ENCODE data around the gene MAP3K7. TPM values are rescaled to one million over a fixed set of nuclear protein-coding genes. Genes with fewer than 3 reads are reported as not detected.
A peak's percentile ranks its signal among the peaks of the same experiment; 100 is the strongest.

MAP3K7 gene
- total and polyA plus RNA-seq, 2 of the 13 experiments (the other 11 are each of a cell fraction or from before 2014, with no cell fraction given) = 24.1 to 24.4 TPM

GRCh38 chr6:90516074-90516660, 70.7 kb downstream of the MAP3K7 start (continued):
- no peak for TF ChIP-seq ZNF569 (CRISPR knock-in tag; IDR thresholded peaks at IDR 0.05; ENCODE audit: borderline replicate concordance)
- TF ChIP-seq KLF12 (CRISPR knock-in tag; IDR thresholded peaks at IDR 0.05; ENCODE audit: borderline replicate concordance) = no peak
- TF ChIP-seq JARID2 (CRISPR knock-in tag; IDR thresholded peaks at IDR 0.05; ENCODE audit: insufficient replicate concordance) = no peak
- TF ChIP-seq ZNF124 (CRISPR knock-in tag; IDR thresholded peaks at IDR 0.05) = no peak

- H3K9ac ChIP-seq (ENCODE audit: insufficient read depth, low read depth, low read length) = no peak overlapping the region
- intact Hi-C loops (cut with micrococcal nuclease; ENCODE audit: unreplicated experiment) (no loop called here), in situ Hi-C loops (cut with HindIII; ENCODE audit: extremely low pct_ligation_motif_present, low pct_unique_long_range_greater_than_20kb) (no loop called here)
- no peak overlapping the region for H3K4me3 ChIP-seq (replicated peaks in 1 of 3; ENCODE audit: insufficient read depth in 1 of 3, low read depth in 2 of 3, low read length in 3 of 3)
- ChIA-PET CTCF (ENCODE audit: low intra/inter-chr PET ratio, low total read pairs) (no interaction called here), POLR2A (no interaction called here)
- FAIRE-seq = peak; percentile 28
- no peak overlapping the region for H3K4me2 ChIP-seq (ENCODE audit: low read depth, low read length)
- H3K27me3 ChIP-seq (ENCODE audit: control insufficient read depth in 1 of 2, insufficient read depth in 2 of 2, low read length in 2 of 2) = no peaks in the 10 kb centered on the region
- BruUV-seq (replicated peaks) = no TSS peak
- DNase-seq (ENCODE audit: low spot score) = no peak
- H3K27ac ChIP-seq (ENCODE audit: extremely low read length, insufficient read depth, low read length) = no peak overlapping the region
- H3K4me1 ChIP-seq (ENCODE audit: insufficient read depth, low read length) = no peaks in the 10 kb centered on the region
- no peaks in the 10 kb centered on the region for H4K20me1 ChIP-seq (ENCODE audit: insufficient read depth, low read length)
- H3K36me3 ChIP-seq (replicated peaks in 1 of 2; ENCODE audit: control insufficient read depth in 1 of 2, insufficient read depth in 2 of 2, low read length in 2 of 2) = peaks cover 0 to 28% of the 10 kb centered on the region in 2 experiments; a peak in 2 of 5 replicates
- H3K79me2 ChIP-seq (ENCODE audit: insufficient read depth, low read length) = no peaks in the 10 kb centered on the region
- TF ChIP-seq ATF5 (CRISPR knock-in tag; IDR thresholded peaks at IDR 0.05; ENCODE audit: low read depth) (no peak), JUND (CRISPR knock-in tag; IDR thresholded peaks at IDR 0.05) (no peak), ZNF296 (CRISPR knock-in tag; conservative IDR thresholded peaks at IDR 0.05) (no peak), MBD4 (IDR thresholded peaks at IDR 0.05; ENCODE audit: borderline replicate concordance, low read length) (no peak), ZNF646 (CRISPR knock-in tag; IDR thresholded peaks at IDR 0.05) (no peak), HES4 (CRISPR knock-in tag; IDR thresholded peaks at IDR 0.05; ENCODE audit: borderline replicate concordance) (no peak), ZNF225 (CRISPR knock-in tag; IDR thresholded peaks at IDR 0.05) (no peak), RAD21 (CRISPR knock-in tag; IDR thresholded peaks at IDR 0.05) (no peak)
- no peaks in the 10 kb centered on the region for H3K9me3 ChIP-seq (ENCODE audit: low read length)
- ATAC-seq = no peak
- H2AFZ ChIP-seq (ENCODE audit: low read length) = no peak overlapping the region
- WGBS (ENCODE audit: low lambda C conversion rate) = 68% methylated on average over 3 of the region's 3 CpGs
These were observed 72.4 kb downstream of the MAP3K7 start for GRCh38 chr6:90514496-90514895.
